ENCODE data around the gene CADM1.

CADM1 gene

GRCh38 chr11:115444542-115444941 is 59.7 kb downstream of the CADM1 start:
- DNase-seq (ENCODE audit: low read depth): no peak

GRCh38 chr11:115439969-115440540 is 64.2 kb downstream of the CADM1 start:
- no peak for DNase-seq (ENCODE audit: low read depth)

- DNase-seq (ENCODE audit: low read depth): no peak
Measured at GRCh38 chr11:115439385-115439784, 64.8 kb downstream of the CADM1 start.

DNA sequence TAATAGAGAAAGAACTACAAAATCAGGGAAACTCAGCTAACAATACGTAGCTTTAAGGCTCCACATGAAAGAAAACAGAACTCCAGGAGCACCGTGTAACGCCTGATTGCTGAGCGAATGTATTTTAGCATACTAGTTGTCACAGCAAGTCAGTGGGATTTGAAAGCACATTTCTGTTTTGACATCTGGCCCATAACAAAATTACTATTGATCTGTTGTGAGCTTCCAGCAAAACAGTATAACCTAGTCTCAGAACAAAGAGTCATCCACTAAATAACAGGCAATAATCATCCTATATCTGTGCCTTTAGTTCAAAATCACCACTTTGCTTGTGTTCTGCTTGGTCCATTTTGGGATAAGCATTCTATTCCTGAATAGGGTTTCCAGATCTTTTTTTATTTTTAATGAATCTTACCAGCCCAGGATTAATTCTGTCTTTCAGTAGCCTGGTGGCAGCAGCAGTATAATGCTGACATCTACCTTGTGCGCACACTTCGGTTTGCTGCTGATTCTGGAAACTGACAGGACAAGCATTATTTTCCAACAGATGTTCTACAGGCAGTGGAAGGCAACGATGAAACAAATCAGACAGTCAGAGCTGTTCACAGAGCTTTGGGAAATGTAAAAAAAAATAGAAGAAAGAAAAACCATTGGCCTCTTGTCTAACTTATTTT is 66.2 kb downstream of the CADM1 start:
- DNase-seq (ENCODE audit: low read depth): no peak

DNA sequence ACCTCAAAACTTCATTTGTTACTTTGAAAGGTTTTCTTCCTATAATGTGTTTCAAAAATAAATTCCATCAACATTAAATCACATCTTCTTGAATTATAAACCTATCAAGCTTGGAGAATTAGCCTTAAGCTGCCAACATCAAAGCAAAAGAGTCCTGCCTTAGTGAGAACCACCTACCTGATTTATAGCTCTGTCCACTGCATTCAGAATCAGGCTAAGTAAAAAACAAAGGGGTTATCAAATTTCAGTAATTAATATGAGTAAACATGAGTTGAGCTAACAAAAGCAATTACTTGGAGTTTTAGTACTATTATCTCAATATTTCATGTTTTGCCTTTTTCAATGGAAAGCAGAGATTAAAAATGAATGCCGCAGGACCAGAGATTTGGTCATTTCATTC is 73.9 kb downstream of the CADM1 start:
- DNase-seq (ENCODE audit: low read depth): no peak

DNA sequence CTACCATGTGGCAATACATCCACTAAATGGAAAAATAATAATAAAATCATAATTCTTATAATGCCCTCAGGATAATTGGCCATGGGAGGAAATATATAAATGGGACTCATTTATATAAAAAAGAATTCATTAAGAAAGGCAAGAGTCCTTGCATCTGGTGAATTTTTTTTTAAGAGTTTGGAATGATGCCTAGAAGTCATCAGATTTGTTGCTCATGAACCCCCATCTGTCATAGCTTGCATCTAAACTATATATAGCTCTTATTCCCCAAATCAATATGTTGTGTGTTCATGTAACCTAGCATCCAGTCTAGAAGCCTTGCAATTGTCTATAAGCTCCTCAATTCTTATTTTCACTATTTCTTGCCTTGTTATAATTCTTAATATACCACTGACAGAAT is 75.9 kb downstream of the CADM1 start:
- no peak for DNase-seq (ENCODE audit: low read depth)

DNA sequence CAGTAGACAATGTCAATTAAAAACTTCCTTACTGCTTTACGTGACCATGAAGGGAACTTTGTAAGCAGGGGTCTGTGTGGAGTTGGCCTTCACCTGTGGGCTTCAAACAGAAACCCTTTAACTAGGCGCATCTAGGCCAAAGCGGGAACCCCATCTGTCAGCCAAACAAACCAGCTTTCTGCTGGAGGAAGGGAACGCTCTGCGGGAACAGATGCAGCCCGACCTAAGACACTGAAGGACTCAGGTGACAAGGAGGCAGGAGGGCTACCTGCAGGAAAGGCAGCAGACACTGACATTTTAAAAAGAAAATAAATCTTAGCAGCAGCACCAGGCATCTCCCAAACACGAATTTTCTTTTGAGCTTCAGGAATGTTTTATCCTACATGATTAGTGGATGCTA is 78.4 kb downstream of the CADM1 start:
- no peak for DNase-seq (ENCODE audit: low read depth)

- no peak for DNase-seq (ENCODE audit: low read depth)
Measured at GRCh38 chr11:115425250-115425649, 79.0 kb downstream of the CADM1 start.

DNA sequence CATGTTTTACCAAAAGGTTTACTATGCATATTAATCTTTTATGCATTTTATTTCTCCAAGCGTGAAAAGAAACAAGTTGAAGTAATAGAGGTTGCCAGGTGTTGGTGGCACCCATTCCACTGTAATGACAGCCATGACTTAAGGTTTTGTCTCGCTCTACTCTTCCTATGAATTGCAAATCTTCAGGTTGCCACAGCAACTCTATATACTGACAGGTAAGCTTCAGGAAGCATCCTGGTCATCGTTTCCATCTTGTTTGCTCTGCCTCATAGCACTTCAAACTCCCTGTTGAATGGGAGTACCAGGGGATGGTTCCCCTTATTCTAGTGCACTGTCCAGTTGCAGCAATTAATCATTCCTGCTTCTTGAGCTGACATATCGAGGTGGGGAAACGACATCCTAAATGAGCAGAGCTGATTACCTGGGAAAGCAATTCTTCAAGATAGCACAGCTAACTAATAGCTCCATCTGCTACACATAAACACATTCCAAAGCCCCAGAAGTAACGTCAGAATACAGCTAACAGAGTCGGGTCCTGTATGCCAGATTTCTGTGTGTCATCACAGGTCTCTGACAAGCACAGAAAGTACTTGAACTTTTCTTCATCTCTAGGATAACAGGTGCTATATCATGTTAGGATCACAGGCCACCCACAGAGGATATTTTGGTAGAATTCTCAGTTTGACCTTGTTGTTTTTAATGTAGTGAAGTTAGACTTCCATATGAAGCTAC is 80.3 kb downstream of the CADM1 start:
- DNase-seq (ENCODE audit: low read depth): no peak

DNA sequence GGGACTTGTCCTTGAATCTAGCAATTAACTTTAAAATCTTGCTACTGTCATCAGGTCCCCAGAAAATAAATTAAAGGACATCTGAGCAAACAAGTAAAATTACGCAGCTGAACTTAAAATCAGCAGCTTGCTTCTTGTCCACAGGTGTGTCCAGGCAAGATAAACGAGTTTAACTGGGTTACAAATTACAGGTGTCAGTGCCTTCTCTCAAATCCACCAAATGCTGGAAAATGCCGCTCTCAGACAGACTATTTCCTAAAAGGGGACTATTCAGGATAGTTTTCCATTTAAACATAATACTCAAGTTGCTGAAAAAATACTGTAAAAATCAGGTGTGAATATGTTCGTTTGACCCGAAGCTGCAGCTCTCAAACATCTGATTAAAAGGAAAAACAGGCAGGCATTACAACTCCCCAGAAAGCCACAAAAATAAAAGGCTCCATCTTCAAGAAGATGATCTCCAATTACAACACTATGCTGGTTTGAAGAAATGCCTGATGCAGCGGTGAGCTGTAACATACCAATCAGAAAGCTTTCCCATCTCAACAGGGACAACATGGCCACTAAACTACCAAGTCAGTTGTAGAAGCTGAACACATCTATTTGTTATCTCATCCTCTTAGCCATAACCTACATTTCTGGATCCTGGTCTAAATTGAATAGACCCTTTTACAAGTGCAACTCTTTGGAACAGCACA is 82.1 kb downstream of the CADM1 start:
- DNase-seq (ENCODE audit: low read depth): no peak

- no peak for DNase-seq (ENCODE audit: low read depth)
Measured at GRCh38 chr11:115421352-115421991, 82.7 kb downstream of the CADM1 start.

DNA sequence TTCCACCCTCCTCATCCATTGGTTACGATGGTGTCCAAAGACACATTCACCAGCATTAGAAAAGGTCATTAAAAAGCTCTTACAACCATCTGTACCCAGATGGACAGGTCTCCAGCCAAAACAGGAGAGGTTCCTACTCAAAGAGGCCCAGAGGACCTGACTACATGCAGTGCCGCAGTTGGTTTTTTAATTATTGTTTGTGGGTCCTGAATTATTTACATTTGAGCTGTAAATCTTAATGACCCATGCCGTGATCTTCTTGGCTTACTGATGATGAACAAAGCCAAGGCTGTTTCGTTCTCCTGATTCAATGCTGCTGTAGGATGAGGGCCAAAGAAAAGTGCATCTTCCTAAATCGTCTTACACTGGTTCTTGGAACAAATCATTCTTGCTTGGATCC is 83.7 kb downstream of the CADM1 start:
- DNase-seq (ENCODE audit: low read depth): no peak

GRCh38 chr11:115418626-115419025 is 85.6 kb downstream of the CADM1 start:
- DNase-seq (ENCODE audit: low read depth): no peak

DNA sequence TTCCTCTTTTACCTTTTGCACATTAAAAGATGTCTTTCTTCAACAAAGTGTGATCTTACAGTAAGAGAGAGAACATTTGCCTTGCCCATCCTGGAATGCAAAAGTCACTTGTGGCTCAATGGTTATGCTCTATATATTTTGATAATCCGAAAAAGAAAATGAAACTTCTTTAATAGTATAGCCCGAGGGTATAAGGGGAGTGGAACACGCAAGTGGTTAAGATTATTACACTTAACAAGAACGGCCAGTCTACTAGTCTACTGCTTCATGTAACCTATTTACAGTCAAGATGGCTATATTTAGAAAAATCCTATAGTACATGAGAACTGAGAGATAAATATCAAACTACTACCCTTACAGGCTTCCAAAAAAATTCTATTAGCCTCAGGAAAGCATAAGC is 86.1 kb downstream of the CADM1 start:
- DNase-seq (ENCODE audit: low read depth): no peak

DNA sequence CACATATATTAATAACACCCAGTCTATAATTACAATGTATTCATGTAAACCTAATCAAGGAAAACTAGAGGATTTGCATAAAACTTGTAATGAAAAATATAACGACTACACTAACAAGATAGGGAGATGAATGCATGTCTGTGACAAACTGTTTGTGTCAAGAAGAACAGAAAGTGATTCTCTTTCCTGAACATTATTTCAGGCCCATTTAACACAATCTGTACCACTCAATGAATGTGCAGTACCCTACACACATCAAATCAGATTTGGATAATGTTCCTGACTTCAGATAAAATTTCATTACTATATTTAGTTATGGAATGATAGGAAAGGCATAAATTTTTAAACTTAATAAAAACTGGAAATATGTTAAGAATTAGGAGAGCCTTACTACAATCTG is 93.1 kb downstream of the CADM1 start:
- no peak for DNase-seq (ENCODE audit: low read depth)

- DNase-seq (ENCODE audit: low read depth): no peak
Measured at GRCh38 chr11:115409691-115410220, 94.5 kb downstream of the CADM1 start.

GRCh38 chr11:115409116-115409670 is 95.0 kb downstream of the CADM1 start:
- DNase-seq (ENCODE audit: low read depth): no peak

DNA sequence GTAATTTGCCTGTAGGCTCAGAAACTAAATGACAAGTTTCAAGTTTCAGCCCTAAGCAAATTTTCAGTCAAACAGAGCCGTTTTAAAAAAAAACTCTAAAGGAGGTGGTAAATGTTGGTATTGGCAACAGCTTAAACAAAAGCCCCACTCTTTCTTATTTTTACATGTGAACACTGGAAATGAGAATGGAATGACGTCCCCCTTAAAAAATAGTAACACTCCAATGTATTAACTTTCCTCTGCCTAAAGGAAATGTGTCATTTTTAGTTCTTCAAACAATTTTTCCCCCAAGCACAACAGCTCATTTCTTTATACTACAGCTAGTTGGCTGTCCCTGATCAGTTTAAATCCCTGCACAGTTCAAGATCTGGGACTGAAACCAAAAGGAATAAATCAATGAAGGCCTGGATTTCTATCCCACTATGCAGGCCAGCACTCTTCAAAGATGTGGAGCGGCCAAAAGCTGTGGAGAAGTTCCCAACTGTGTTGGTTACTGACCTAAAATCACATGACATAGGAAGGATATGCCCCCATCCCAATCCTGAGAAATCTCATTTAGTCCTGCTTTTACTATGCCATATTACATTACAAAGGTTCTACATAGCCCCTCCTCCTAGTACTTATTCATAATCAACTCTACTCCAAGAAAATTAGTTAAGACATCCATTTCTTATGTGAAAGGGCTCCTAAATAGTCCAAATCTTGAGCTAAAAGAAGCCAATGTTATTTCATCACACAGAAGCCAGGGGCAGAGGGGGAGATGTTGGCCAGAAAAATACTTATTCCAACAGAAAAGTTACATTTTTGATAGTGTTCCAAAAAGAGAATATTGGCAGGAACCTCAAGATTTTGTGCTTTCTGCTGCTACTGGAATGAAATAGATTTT is 95.9 kb downstream of the CADM1 start:
- DNase-seq (ENCODE audit: low read depth): no peak

GRCh38 chr11:115407496-115407895 is 96.7 kb downstream of the CADM1 start:
- DNase-seq (ENCODE audit: low read depth): no peak

- DNase-seq (ENCODE audit: low read depth): no peak
Measured at GRCh38 chr11:115406404-115406803, 97.8 kb downstream of the CADM1 start.

Data from stimulated activated CD8-positive, alpha-beta memory T cell treated with anti-CD3 and anti-CD28 coated beads, Interleukin-15, amount 100 ng/mL, for 24 hours (primary cell).